MM.1S (cell line): Measurements from ENCODE around the gene CCDC85C.

Experiments used
- EZH2 ChIP-seq: fragments of 300-600 bp; sonication (generic); optimal IDR thresholded peaks from 2 replicates; pipeline ENCODE3; 2017; ENCODE audit warnings: low read depth, mild to moderate bottlenecking, antibody characterized with exemption, low read length, mixed read lengths
- EZH2phosphoT487 ChIP-seq: fragments of 300-600 bp; sonication (generic); IDR thresholded peaks from 2 replicates; pipeline ENCODE4 v1.6.1; 2018; ENCODE audit warnings: antibody characterized with exemption, low read length
- TF ChIP-seq, protein P1 (sequence below): fragments of 300-600 bp; sonication (generic); IDR thresholded peaks from 2 replicates; pipeline ENCODE4 v1.5.1; 2016; ENCODE audit warnings: antibody characterized with exemption, low read length, mixed read lengths

DNA sequence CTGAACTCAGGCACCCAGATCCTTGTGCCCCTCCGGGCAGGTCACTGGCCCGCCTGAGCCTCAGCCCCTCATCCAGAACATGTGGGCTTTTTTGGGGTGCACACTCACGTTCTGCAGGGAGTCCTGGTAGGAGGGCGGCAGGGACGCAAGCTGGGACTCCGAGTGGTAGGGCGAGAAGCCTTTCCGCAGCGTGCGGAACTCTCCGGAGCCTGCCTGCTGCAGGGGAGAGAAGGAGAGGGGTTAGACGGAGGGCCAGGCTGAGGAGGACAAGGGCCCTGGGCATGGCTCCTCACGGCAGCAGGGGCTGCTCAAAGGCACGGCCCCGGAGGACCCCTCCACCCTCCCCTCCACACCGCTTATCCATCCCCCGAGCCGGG lies 82.0 kb downstream of the CCDC85C start:
- TF ChIP-seq, protein P1, sequence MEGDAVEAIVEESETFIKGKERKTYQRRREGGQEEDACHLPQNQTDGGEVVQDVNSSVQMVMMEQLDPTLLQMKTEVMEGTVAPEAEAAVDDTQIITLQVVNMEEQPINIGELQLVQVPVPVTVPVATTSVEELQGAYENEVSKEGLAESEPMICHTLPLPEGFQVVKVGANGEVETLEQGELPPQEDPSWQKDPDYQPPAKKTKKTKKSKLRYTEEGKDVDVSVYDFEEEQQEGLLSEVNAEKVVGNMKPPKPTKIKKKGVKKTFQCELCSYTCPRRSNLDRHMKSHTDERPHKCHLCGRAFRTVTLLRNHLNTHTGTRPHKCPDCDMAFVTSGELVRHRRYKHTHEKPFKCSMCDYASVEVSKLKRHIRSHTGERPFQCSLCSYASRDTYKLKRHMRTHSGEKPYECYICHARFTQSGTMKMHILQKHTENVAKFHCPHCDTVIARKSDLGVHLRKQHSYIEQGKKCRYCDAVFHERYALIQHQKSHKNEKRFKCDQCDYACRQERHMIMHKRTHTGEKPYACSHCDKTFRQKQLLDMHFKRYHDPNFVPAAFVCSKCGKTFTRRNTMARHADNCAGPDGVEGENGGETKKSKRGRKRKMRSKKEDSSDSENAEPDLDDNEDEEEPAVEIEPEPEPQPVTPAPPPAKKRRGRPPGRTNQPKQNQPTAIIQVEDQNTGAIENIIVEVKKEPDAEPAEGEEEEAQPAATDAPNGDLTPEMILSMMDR, result no peak
- TF ChIP-seq EZH2 (no peak), EZH2phosphoT487 (no peak)
